HuH-7 (cell line): Measurements from ENCODE around the gene KIAA1614.
A peak's percentile ranks its signal among the peaks of the same experiment; 100 is the strongest.

ENCODE experiments used
- DNase-seq: peaks from one replicate; pipeline ENCODE4 v3.0.0; 2011; ENCODE audit warnings: low spot score

KIAA1614 gene

GRCh38 chr1:180924939-180925338 lies 12.2 kb downstream of the KIAA1614 start:
- DNase-seq: no peak

DNA sequence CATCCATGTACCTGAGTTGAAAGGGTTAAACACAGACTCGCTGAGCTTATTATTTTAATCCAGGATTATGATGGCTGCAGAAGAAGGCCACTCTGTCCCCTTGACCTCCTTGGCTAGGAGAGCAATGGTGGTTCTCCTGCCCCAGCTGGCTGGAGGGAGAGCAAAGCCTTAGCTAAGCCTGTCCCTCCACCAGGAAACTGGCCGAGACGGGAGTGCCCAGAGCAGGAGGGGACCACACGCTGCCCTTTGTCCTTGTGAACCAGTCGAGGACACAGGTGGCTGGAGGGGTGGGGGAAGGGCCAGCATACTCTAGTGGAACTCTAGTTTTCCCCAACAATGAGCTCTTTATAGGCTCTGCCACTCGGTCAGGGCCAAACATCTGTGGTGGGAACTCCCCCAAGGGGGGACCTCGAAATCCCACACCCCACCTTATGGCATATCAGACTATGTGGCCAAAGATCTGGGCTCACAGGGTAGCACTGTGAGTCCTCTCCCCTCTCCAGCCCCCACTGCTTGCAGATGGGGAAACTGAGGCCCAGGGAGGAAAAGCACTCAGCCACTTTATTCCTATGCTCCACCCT lies 12.9 kb downstream of the KIAA1614 start:
- peak; percentile 83 for DNase-seq

DNA sequence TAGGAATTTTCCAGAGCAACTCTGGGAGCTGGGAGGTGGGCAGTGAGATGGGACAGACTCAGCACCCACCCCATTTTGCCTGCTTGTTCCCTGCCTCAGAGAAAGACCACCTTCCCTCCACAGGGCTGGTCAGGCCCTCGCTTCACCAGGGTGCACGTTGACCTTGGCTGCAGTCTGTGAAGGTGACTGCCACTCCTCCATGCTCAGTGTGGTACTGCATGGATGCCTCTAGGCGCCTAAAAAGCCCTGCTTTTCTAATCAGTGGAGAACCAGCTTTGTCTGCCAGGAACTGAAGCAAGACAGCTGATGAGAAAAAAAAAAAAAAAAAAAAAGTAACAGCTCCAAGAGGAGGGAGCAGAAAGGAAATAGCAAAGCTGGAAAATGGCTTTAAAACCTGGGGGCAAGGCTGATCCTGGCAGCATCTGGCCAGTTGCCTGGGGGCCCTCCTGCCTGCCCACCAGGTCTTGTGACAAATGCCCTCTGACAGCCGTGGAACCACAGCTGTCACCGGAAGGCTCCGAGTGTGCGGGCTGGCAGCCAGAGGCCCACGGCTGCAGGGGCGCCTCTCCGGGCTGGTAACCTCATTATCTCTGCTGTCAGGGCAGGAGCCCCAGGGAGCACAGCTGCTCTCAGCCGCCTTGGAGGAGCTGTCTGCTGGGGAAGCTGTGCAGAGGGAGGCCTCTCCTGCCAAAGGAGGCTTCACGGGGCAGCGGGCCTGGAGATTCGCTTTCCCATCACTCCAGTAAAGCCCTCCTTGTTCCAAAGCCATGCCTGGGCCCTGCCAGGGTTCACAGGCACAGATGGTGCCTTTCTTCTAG lies 13.7 kb downstream of the KIAA1614 start:
- no peak for DNase-seq

DNA sequence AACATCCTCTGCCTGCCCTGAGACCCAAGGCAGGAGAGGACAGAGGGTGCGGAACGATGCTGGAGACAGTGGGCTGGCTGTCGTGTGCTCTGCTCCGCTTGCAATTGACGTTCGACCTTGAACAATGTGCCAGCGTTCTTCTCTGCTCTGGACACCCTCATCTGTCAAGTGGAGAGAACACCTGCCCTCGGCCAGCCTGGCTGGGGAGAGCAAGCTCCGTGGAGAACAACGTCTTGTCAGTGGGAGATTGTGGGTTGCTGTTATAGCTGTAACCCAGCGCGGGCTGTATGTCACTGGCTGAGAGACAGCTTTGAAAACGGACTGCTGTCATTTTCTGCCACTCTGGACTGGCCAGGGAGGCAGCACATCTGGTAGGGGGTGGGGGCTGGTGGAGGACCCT lies 14.7 kb downstream of the KIAA1614 start:
- no peak for DNase-seq

DNA sequence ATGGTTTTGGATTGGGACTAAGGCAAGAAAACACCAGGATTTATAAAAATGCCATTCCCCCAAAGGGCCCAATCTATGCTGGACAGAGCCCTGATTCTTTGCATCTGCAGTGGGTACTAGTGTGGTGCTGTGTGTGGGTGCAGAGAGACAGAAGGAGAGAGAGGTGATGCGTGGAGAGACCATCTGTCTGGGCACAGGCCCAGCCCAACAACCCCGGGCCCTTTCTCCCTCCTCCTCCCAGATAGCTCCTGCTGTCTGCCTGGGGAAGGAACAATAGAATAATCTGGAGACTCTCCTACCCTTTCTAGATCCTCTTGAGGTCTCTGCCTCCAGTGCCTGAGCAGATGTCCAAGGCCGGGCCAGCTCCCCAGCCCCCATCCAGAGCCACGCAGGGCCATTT lies 15.1 kb downstream of the KIAA1614 start:
- no peak for DNase-seq

DNA sequence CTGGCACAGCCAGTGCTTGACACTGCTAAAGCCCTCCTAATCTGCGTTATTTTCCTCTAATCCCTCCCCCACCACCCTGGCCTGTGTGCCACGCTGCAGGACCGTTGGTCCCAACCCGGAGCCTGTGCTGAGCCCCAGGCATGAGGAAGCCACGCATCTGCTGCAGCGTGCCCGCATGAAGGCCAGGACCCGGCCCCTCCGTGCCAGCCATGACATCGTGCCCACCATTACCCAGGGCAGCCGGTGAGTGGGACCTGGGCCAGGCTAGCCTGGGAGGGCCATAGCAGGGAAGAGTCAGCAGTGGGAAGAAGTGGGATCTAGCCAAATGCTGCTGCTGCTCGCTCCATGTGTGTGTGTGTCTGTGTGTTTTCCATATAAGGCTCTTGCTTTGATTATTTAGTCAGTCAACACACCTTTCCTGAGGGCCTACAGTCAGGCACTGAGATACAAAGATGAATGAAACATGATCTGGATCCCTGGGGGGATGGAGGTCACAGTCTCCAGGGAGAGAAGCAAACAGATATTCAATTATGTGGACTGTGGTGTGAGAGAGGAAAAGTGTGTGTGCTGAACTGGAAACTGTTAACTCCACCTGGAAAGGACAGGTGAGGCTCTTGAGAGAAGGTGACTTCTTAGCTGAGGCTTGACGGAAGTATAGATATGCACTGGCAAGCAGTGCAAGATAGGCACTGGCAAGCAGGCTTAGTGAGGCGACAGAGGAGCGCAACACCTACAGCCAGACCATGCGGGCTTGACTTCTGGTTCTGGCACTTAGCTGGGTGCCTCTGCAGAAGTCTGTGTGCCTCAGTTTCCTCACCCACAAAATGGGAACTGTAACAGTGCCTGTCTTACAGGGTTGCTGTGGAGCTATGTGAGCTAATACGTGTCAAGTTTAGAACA lies 15.9 kb downstream of the KIAA1614 start:
- peak; percentile 65 for DNase-seq

DNA sequence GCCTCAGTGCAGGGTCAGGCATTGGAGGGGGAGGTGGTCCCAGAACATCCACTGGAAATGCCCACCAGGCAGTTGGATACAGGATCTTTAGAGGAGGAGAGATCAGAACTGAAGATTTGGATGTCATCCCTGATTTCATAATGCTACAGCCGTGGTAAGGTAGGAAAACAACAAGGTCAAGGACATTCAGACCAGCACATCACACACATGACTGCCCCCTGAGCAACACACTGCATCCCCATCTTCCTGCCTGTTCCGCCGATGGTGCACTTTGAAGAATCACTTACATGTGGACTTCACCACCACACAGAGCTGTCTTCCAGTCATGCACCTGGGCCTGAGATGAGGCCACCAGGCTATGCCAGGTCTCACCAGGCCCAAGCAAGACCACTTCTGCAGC lies 16.7 kb downstream of the KIAA1614 start:
- DNase-seq: no peak

DNA sequence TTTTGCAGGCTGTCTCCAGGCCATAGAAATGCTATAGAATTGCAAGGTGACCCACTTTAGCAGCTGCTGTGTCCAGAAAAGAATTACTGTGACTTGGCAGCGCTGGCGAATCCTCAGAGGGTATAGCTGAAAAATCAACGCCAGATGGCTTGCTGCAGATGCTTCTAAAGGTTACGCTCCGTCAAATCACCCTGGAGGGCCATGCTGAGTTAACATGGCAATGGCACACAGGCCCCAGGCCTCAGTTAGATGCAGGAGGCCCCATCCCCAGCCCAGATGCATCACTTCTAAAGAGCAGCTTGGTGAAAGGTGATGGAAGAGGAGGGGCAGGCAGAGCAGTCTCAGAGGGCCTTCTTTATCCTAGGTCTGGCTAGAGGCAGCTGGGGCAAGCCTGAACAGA lies 18.0 kb downstream of the KIAA1614 start:
- no peak for DNase-seq

GRCh38 chr1:180931529-180931928 lies 18.8 kb downstream of the KIAA1614 start:
- no peak for DNase-seq

DNA sequence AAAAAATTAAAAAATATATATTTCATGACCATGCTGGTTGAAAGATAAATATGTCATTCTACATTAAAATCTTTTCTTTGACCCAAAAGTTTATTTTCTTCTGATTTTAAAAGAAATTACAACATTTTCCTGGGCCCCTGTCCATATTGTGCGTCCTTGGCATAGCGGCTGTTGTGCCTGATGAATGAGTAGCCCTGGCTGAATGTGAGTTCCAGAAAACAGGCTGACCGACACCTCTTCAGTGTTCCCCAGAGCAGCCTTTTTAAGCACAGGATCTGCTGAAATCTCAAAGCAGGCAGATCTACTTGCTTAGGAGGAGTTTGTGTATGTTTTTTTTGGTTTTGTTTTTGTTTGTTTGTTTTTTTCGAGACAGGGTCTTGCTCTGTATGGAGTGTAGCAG lies 19.7 kb downstream of the KIAA1614 start:
- DNase-seq: no peak

- DNase-seq: no peak
Measured at GRCh38 chr1:180933141-180933540, 20.4 kb downstream of the KIAA1614 start.

DNA sequence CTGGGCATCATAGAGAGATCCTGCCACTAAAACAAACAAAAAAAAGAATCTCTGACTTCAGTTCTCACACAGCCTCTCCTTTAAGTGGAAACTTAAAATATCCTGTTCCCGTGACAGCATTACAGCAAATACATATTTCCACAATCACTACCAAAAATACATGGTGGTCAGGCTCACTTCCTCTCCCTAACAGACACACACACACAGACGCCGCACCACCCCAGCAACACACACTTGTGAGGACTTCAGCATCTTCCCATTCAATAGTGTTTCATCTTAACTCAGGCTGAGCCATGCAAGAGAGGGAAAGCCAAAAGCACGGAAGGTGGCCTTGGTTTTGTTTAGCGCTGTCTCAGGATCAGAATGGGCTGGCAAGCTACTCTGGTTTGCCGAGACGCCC lies 21.9 kb downstream of the KIAA1614 start:
- DNase-seq: no peak

- peak; percentile 87 for DNase-seq
Measured at GRCh38 chr1:180935326-180936109, 22.8 kb downstream of the KIAA1614 start.

- DNase-seq: no peak
Measured at GRCh38 chr1:180936110-180937011, 23.7 kb downstream of the KIAA1614 start.

- DNase-seq: no peak
Measured at GRCh38 chr1:180937012-180937372, 24.3 kb downstream of the KIAA1614 start.

- no peak for DNase-seq
Measured at GRCh38 chr1:180937624-180938225, 25.0 kb downstream of the KIAA1614 start.

DNA sequence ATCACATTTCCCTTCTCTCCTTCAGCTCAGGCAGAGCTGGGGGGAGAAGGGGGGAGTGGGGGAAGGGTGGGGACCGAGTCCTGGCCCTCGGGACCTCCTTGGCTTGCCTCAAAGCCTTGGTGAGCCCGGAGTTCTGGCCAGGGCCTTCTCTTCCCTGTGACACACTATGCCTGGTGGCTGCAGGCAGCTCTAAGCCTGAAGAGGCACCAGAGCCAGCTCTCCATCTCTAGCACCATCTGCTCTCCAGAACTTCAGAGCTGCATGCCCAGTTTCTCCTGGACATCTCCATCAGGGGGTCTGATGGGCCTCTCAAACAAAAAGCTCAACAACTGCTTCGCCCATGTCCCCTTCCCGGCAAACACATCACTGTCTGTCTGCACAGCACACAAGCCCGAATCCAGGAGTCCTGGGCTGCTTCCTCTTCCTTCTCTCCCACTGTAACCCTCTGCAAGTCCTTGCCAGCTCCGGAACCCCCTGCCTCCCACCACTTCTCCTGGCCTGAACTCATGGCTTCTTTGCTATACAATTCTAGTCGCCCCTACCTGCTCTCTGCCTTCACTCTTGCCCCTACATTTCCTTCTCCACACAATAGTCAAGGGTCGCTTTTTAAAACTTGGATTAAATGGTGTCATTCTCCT lies 26.5 kb downstream of the KIAA1614 start:
- DNase-seq: no peak

- DNase-seq: no peak
Measured at GRCh38 chr1:180939711-180940103, 27.0 kb downstream of the KIAA1614 start.

- no peak for DNase-seq
Measured at GRCh38 chr1:180940445-180940844, 27.7 kb downstream of the KIAA1614 start.
